HG02642 (cell line): ENCODE data around the gene UNC5A.

Source experiments
- ATAC-seq: cut with Tn5 transposase; IDR thresholded peaks from one replicate; pipeline ENCODE4 v1.9.1; 2021; ENCODE audit warnings: mild to moderate bottlenecking; ENCODE audit not compliant: unreplicated experiment, poor library complexity

The UNC5A gene

DNA sequence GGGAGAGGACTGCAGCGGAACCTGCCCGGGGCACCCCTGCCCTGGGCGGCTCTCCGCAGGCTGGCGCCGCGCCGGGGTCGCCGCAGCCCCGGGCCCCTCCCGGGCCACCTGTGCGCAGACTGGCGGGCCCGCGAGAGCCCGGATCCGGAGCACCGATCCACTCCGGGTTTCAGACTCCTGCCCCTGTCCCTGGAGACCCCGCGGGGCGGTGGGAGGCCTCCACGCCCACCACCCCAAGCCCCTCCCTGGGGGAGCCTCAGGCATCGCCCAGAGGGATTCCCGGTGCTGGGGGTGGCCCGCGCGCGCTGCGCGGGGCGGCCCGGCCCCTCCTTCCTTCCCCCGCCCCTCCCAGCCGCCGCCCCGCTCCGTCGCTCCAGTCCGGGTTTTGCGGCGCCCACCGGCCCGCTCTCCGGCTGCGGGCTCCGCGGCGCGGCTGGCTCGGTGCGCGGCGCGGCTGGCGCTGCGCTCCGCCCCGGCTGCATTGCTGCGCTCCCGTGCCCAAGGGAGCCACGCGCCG is at the start of gene UNC5A:
TSS of gene UNC5A (plus strand) at position 479 of the 517 bp plus-strand sequence. CDS start 192 bp downstream, outside the sequence.
- peak; percentile 48 for ATAC-seq

DNA sequence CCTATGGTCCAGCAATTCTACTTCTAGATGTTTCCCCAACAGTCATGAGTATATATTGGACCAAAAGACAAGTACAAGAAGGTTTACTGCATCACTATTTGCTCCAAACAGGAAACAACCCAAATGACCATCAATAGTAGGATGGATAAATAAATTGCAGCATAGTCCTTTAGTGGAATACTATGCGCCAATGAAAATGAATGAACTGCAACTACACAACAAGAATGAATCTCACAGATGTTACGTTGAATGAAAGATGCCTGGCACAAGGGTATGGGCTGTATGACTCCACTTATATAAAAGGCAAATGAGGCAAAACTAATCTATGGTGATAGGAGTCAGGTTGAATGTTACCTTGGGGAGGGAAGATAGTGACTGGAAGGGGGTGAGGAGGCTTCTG is 48.6 kb upstream of the UNC5A start:
- ATAC-seq: no peak

GRCh38 chr5:176762489-176762888 is 47.9 kb upstream of the UNC5A start:
- ATAC-seq: no peak

DNA sequence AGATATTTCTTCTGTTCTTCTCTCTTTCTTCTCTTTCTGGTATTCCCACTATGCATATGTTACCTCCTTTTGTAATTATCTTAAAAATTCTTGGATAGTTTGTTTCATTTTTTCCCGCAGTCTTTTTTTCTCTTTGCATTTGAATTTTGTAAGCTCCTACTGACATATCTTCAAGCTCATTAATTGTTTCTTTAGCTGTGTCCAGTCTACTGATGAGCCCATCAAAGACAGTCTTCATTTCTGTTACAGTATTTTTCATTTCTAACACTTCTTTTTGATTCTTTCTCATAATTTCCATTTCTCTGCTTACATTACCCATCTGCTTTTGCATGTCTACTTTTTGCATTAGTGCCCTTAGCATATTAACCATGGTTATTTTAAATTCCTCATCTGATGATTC is 44.7 kb upstream of the UNC5A start:
- ATAC-seq: no peak

GRCh38 chr5:176768174-176768970 is 42.0 kb upstream of the UNC5A start:
- ATAC-seq: no peak

DNA sequence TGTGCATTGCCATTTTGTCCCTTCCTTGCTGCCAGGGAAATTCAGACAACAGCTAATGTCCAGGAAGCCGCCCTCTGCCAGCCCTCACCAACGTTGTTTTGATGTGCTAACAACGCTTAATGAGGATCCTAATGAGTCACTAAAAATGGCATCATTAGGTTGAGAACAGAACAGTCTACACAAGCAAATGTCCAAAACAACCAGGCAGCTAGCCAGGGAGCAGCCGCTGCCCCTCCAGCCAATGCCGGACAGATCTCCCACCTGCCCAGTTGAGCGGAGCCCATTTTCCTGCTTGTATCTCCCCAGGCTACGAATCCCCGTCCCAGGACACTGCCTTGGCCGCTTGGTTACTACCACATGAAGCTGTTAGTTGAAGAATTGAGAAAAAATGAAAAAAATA is 40.4 kb upstream of the UNC5A start:
- ATAC-seq: no peak

DNA sequence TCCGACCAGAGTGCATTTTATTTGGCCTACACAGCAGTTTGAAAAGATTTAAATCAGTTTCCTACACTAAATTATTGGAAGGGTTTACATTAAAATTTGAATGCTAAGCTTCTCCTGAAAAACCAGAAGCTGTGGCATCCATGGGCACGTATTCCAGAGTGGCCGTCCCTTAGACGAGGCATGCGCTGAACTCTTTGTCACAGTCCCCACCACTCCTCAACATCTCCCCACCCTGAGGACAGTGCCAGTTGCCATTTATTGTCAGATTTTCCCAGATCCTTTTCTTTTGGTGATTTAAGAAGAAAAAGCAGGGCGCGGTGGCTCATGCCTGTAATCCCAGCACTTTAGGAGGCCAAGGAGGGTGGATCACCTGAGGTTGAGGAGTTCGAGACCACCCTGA is 39.9 kb upstream of the UNC5A start:
- ATAC-seq: no peak

- ATAC-seq: no peak
Measured at GRCh38 chr5:176771102-176771845, 39.1 kb upstream of the UNC5A start.

DNA sequence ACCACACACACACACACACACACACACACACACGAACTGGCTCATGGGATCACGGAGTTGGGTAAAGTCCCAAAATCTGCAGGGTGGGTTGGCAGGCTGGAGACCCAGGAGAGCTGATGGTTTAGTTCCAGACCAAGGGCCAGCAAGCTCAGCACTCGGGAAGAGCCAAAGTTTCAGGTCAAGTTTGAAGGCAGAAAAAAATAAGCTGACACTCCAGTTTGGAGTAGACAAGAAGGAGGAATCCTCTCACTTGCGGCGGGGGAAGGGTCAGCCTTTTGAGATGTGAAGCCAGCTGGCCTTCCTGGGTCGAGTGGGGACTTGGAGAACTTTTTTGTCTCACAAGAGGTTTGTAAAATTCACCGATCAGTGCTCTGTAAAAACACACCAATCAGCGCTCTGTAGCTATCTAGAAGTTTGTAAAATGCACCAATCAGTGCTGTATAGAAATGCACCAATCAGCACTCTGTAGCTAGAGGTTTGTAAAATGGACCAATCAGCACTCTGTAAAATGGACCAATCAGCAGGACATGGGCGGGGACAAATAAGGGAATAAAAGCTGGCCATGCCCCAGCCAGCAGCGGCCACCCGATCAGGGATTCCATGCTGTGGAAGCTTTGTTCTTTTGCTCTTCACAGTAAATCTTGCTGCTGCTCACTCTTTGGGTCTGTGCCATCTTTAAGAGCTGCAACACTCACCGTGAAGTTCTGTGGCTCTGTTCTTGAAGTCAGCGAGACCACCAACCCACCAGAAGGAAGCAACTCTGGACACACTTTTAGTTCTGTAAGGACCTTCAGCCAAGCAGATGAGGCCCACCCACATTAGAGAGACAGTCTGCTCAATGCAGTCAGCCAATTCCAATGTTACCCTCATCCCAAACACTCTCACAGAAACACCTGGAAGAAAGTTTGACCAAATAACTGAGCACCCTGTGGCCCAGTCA is 37.8 kb upstream of the UNC5A start:
- no peak for ATAC-seq

- no peak for ATAC-seq
Measured at GRCh38 chr5:176773408-176774035, 36.8 kb upstream of the UNC5A start.

GRCh38 chr5:176774216-176775171 is 35.9 kb upstream of the UNC5A start:
- ATAC-seq: no peak

GRCh38 chr5:176775409-176775808 is 35.0 kb upstream of the UNC5A start:
- no peak for ATAC-seq

- ATAC-seq: no peak
Measured at GRCh38 chr5:176776141-176776865, 34.1 kb upstream of the UNC5A start.

DNA sequence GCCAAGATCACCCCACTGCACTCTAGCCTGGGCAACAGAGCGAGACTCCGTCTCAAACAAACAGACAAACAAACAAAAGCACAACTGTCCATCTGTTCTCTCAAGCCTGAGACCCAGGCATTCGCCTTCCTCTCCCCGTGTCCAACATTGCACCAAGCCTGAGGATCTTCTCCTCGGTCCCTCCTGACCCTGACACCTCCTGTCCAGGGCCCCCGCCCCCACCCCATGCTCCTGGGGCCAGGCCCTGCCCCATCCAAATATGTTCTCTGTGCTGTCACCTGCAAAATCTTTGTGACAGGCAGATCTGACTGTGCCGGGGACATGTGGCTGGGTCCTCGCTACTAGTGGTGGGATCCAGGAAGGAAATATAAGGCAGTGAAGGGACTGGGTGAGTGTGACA is 33.4 kb upstream of the UNC5A start:
- ATAC-seq: no peak

DNA sequence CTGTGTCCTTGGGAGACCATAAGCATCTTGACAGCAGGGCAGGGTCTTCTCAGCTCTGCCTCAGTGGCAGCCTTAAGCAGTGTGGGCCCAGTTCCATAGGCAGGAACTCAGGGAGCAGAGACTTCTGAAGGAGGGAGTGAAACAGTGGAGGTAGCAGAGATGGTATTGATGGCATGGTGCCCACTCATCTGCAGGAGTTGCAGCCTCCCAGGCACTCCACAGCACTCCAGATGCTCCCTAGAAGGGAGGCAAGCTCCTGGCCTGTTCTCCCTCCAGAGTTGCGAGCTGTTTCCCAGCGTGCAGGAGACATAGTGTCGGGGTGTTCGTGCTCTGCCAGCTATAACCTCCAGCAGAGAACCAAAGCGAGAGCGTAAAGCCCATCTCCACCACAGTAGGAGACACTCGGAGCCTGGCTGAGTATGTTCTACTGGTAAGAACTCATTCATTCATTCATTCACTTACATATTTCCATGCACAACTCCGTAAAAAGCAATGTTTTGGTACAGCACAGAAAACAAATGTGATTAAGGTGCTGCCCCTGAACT is 31.4 kb upstream of the UNC5A start:
- no peak for ATAC-seq

GRCh38 chr5:176779537-176779936 is 30.8 kb upstream of the UNC5A start:
- no peak for ATAC-seq

DNA sequence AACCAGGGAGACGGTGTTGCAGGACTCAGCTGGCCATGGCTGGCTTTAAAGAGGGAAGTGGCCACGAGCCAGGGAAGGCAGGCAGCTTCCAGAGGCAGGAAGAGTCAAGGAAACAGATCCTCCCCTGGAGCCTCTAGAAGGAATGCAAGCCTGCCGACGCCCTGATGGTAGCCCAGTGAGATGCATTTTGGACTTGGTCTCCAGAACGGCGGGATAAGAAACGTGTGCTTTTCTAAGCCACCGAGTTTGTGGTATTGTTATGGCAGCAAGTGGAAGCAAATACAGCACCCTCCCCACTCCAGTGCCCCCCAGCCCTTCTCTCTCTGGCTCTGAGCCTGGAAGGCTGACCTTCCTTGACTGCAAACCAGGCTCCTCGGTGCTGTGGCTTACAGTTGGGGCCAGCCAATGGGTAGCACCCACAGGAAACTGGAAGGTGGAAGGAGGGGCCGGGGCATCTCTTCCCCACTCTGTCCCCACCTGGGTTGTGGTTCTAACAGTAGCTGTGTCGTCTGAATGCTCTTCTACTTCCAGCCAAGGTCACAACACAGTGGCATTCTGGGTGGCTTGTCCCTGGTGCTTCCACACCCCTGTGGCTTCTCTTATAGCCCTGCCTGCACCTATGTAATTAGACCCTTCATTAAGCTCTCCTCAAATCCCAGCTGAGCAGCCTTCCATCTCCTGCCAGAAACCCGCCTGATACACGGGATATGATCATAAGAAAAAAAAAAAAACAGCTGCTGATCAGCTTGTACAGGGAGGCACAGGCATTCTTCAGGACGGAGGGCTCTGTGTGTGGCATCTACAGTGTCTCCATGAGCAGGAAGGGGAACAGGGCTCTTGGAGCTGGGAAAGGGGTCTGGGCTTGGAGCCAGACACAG is 29.9 kb upstream of the UNC5A start:
- no peak for ATAC-seq
